Measurements from ENCODE around the gene TRIM40. TPM values are rescaled to one million over a fixed set of nuclear protein-coding genes. Genes with fewer than 3 reads are reported as not detected.
"Not testable (repeated sequence)": the region's sequence is repeated elsewhere in the genome, so short reads cannot be mapped to it uniquely, and the experiment has no call there.

TRIM40 gene
- total RNA-seq, 6 experiments from 2014 or later, result 0.18 to 5.2 TPM; not detected in 4

DNA sequence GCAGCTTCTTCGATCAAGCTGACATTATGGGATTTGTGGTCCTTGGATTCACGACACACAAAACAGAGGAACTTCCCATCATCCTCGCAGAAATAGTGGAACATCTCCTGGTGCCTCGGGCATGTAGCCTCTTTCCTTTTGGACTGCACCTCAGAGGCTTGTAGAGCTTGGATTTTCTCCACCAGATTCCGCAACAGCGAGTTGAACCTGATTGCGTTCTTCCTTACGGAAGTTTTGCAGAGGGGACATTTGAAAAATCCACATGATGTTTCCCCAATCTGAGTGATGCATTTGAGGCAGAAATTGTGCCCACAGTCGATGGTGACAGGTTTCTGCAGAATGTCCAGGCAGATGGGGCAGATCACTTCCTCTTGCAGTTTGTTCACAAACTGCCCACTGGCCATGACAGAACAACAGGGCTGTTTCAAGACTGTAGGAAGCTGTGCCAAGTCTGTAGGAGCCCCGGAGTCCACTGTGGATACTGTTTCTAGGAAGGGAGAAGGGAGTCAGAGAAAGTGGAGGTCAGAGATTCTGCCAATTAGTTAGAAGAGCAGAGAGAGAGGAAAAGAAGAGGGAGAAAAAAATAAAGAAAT is 23.4 kb upstream of the TRIM40 start:
- intact Hi-C loops (cut with DNase I), result no loop called here
- peak in 3 of 4 donors; percentile 28 to 55 (median 33) for ATAC-seq
- H3K4me1 ChIP-seq, result peaks cover 0 to 10% (median 0%) of the 10 kb centered on the region in 4 donors
- no peaks in the 10 kb centered on the region for H3K36me3 ChIP-seq
- no peaks in the 10 kb centered on the region for H3K27me3 ChIP-seq
- peak overlapping the region in 1 of 3 donors; percentile 24 for H3K4me3 ChIP-seq
- DNase-seq, result no peak
- H3K27ac ChIP-seq, result peak overlapping the region in 1 of 3 donors; percentile 50
- TF ChIP-seq, protein P1, sequence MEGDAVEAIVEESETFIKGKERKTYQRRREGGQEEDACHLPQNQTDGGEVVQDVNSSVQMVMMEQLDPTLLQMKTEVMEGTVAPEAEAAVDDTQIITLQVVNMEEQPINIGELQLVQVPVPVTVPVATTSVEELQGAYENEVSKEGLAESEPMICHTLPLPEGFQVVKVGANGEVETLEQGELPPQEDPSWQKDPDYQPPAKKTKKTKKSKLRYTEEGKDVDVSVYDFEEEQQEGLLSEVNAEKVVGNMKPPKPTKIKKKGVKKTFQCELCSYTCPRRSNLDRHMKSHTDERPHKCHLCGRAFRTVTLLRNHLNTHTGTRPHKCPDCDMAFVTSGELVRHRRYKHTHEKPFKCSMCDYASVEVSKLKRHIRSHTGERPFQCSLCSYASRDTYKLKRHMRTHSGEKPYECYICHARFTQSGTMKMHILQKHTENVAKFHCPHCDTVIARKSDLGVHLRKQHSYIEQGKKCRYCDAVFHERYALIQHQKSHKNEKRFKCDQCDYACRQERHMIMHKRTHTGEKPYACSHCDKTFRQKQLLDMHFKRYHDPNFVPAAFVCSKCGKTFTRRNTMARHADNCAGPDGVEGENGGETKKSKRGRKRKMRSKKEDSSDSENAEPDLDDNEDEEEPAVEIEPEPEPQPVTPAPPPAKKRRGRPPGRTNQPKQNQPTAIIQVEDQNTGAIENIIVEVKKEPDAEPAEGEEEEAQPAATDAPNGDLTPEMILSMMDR (IDR thresholded peaks at IDR 0.05), result no peak
- TF ChIP-seq POLR2A (IDR thresholded peaks at IDR 0.05), result no peak
- H3K9me3 ChIP-seq, result no peaks in the 10 kb centered on the region
- 67% methylated on average over 10 of the region's 10 CpGs for WGBS (ENCODE audit: insufficient coverage, low coverage, low lambda C conversion rate, missing lambda C conversion rate)

DNA sequence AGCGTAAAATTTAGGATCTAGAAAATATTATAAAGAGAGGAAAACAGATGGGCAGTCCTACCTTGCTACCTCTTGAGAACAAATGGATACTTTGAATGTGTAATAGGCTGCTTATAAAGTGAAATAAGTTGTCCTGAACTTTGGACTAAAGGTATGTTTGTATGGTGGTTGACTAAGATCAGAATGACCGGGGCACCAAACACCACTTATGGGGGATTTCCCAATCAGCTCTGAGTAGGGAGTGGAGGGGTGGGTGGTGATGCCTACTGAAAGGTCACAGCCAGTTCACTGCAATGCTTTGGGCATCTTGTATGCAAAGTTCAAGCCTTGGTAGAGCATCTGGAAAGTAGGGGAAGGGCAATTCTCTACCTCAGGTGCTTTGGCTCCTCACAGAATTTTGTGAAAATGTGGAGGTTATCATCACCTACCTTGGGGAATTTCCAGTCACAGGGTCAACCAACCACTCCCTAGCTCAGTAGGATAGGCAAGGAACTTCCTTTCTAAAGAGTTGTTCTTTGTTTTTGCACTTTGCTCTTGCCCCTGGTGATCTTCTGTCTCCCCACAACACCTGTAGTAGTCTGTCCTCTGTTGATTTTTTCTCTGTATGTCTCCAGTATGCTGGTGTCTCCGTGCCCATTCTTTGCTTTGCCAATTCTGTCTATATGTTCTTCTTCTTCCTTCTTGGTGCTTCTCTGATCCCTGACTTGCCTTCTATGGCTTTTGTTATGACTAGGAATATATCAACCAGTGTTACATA is 22.8 kb upstream of the TRIM40 start, which contains the start of gene TRIM31:
TSS of gene TRIM31 (minus strand) at position 88 of the 757 bp plus-strand sequence. CDS start 285 bp downstream, outside the sequence.
- Histone ChIP-seq H3K4me3 (peak within 1 kb of the TSS in 1 of 3 donors; percentile 24), H3K27ac (peak within 1 kb of the TSS in 1 of 3 donors; percentile 50), H3K27me3 (no peaks in the 10 kb centered on the region), H3K4me1 (peaks cover 0 to 10% (median 0%) of the 10 kb centered on the region in 4 donors), H3K36me3 (no peaks in the 10 kb centered on the region), H3K9me3 (no peaks in the 10 kb centered on the region)
- ATAC-seq (peak; percentile 55 to 92 (median 73)), DNase-seq (no peak)
- no peak for TF ChIP-seq POLR2A (IDR thresholded peaks at IDR 0.05)
- intact Hi-C loops (cut with DNase I), result no loop called here
- WGBS (ENCODE audit: insufficient coverage, low coverage, low lambda C conversion rate, missing lambda C conversion rate), result 39% methylated on average over 3 of the region's 3 CpGs

DNA sequence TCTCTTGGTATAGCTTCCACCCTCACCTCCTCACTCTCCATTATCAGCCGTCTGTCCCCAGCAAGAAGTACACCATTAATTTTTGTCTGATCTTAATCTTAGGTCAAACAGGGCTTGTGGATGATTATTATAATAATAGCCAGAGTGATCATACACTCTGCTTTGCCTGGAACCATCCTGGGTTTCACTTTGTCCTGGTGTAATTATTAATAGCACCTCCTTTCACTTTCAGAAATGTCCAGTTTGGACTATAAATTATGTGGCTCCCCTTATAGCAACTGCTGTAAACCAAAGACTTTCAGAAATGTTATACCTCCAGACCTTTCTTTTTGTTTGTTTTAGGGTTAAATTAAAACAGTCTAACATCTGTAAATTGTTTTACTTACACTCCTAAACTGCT is 22.1 kb upstream of the TRIM40 start:
- H3K4me1 ChIP-seq, result peaks cover 0 to 10% (median 0%) of the 10 kb centered on the region in 4 donors
- ATAC-seq, result peak in 2 of 4 donors; percentile 35 to 66
- WGBS (ENCODE audit: insufficient coverage, low coverage, low lambda C conversion rate, missing lambda C conversion rate), result 18% methylated on average over 1 of the region's 1 CpG
- DNase-seq, result no peak
- no peaks in the 10 kb centered on the region for H3K36me3 ChIP-seq
- TF ChIP-seq POLR2A (IDR thresholded peaks at IDR 0.05), result no peak
- TF ChIP-seq, protein P1 (IDR thresholded peaks at IDR 0.05), result no peak
- no peaks in the 10 kb centered on the region for H3K9me3 ChIP-seq
- H3K27me3 ChIP-seq, result no peaks in the 10 kb centered on the region
- no peak overlapping the region for H3K27ac ChIP-seq
- H3K4me3 ChIP-seq, result no peak overlapping the region
- intact Hi-C loops (cut with DNase I), result no loop called here

DNA sequence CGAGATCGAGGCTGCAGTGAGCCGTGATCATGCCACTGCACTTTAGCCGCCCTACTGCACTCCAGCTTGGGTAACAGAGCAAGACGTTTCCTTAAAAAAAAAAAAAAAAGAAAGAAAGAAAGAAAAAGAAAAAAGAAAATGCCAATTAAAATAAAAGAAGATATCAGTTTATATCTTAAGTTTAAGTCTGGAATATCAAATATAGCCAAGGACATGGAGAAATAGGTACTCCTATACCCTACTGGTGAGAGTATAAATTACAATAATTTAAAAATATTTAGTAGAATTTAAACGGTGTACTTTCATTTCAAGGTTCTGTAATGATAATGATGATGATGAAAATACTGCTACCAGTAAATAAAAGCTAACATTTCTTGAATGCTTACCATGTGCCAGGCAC is 19.2 kb upstream of the TRIM40 start:
- no peak for TF ChIP-seq POLR2A (IDR thresholded peaks at IDR 0.05)
- TF ChIP-seq, protein P1 (IDR thresholded peaks at IDR 0.05), result peak in 1 of 4 donors; percentile 14
- DNase-seq (no peak), ATAC-seq (no peak)
- WGBS (ENCODE audit: insufficient coverage, low coverage, low lambda C conversion rate, missing lambda C conversion rate), result 65% methylated on average over 6 of the region's 6 CpGs
- Histone ChIP-seq H3K36me3 (no peaks in the 10 kb centered on the region), H3K9me3 (no peaks in the 10 kb centered on the region), H3K27me3 (no peaks in the 10 kb centered on the region), H3K4me3 (no peak overlapping the region), H3K27ac (no peak overlapping the region), H3K4me1 (peaks cover 0 to 10% (median 0%) of the 10 kb centered on the region in 4 donors)
- intact Hi-C loops (cut with DNase I), result no loop called here

DNA sequence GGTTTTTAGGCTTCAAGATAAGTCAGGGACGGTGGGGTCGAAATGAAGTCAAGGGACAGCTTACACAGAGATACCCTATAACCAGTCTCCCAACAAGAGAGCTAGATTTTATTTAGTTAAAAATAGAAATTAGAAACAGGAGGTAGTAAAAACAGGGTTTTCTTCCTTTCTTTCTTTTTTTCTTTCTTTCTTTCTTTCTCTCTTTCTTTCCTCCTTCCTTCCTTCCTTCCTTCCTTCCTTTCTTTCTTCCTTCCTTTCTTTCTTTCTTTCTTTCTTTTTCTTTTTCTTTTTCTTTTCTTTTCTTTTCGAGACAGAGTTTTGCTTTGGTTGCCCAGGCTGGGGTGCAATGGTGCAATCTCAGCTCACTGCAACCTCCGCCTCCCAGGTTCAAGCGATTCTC is 17.2 kb upstream of the TRIM40 start:
- H3K36me3 ChIP-seq; ATAC-seq; H3K27ac ChIP-seq; H3K4me3 ChIP-seq; H3K9me3 ChIP-seq; DNase-seq; H3K4me1 ChIP-seq; intact Hi-C loops (cut with DNase I); H3K27me3 ChIP-seq: not testable (repeated sequence)
- 72% methylated on average over 5 of the region's 5 CpGs for whole genome bisulfite sequencing (ENCODE audit: insufficient coverage, low coverage, low lambda C conversion rate, missing lambda C conversion rate)
